Mesendoderm (in vitro differentiated cells): ENCODE measurements around the gene ROR1.
A peak's percentile ranks its signal among the peaks of the same experiment; 100 is the strongest.

ENCODE experiments used
- DNase-seq: peaks from one replicate; pipeline ENCODE4 v3.0.0; 2013
- H2AK5ac ChIP-seq: 2 replicates; pipeline ENCODE4 v1.6.1; 2013; ENCODE audit warnings: low read length, inconsistent platforms
- H2BK120ac ChIP-seq: 2 replicates; pipeline ENCODE4 v1.6.1; 2013; ENCODE audit warnings: low read depth, mild to moderate bottlenecking, low read length, moderate library complexity, mixed read lengths
- H2BK15ac ChIP-seq: replicated peaks from 2 replicates; pipeline ENCODE4 v1.6.1; 2013; ENCODE audit warnings: low read depth, mild to moderate bottlenecking, moderate library complexity
- H2BK5ac ChIP-seq: 2 replicates; pipeline ENCODE4 v1.6.1; 2013; ENCODE audit warnings: low read length, inconsistent platforms
- H3K18ac ChIP-seq: 2 replicates; pipeline ENCODE4 v1.6.1; 2013; ENCODE audit warnings: mild to moderate bottlenecking, low read length, mixed read lengths
- H3K23ac ChIP-seq: one replicate; pipeline ENCODE4 v1.6.1; 2013; ENCODE audit warnings: low read length
- H3K27ac ChIP-seq: 2 replicates; pipeline ENCODE4 v1.5.1; 2013; ENCODE audit warnings: low read depth, mild to moderate bottlenecking, inconsistent platforms, low read length, moderate library complexity
- H3K27me3 ChIP-seq: 2 replicates; pipeline ENCODE4 v1.6.1; 2013; ENCODE audit warnings: low read length, control low read depth, mild to moderate bottlenecking, inconsistent platforms; ENCODE audit not compliant: insufficient read depth, poor library complexity
- H3K36me3 ChIP-seq: 2 replicates; pipeline ENCODE4 v1.6.1; 2013; ENCODE audit warnings: low read length, inconsistent platforms; ENCODE audit not compliant: control insufficient read depth, insufficient read depth
- H3K4ac ChIP-seq: one replicate; pipeline ENCODE4 v1.6.1; 2013; ENCODE audit warnings: low read depth, mild to moderate bottlenecking, low read length, moderate library complexity
- H3K4me1 ChIP-seq: 2 replicates; pipeline ENCODE4 v1.6.1; 2013; ENCODE audit warnings: low read depth, low read length, inconsistent platforms; ENCODE audit not compliant: control insufficient read depth
- H3K4me2 ChIP-seq: 2 replicates; pipeline ENCODE4 v1.6.1; 2013; ENCODE audit warnings: low read length
- H3K4me3 ChIP-seq: 2 replicates; pipeline ENCODE4 v1.5.1; 2013; ENCODE audit warnings: mild to moderate bottlenecking, low read length
- H3K56ac ChIP-seq: one replicate; pipeline ENCODE4 v1.6.1; 2013; ENCODE audit warnings: low read length
- H3K79me1 ChIP-seq: 2 replicates; pipeline ENCODE4 v1.6.1; 2013; ENCODE audit warnings: low read length, inconsistent platforms
- H3K79me2 ChIP-seq: 2 replicates; pipeline ENCODE4 v1.6.1; 2013; ENCODE audit warnings: mild to moderate bottlenecking, low read length; ENCODE audit not compliant: control insufficient read depth, insufficient read depth
- H3K9ac ChIP-seq: 2 replicates; pipeline ENCODE4 v1.6.1; 2013; ENCODE audit warnings: low read length, inconsistent platforms
- H4K5ac ChIP-seq: one replicate; pipeline ENCODE4 v1.6.1; 2013; ENCODE audit warnings: low read length
- H4K8ac ChIP-seq: one replicate; pipeline ENCODE4 v1.6.1; 2013; ENCODE audit warnings: low read depth, mild to moderate bottlenecking, control low read depth, low read length, moderate library complexity
- WGBS: extraction: QIAGEN DNeasy Blood & Tissue Kit; methylation state at CpG from one replicate; pipeline ENCODE4 v1.1.7; 2013; ENCODE audit warnings: low lambda C conversion rate, missing lambda C conversion rate; ENCODE audit not compliant: insufficient coverage; ENCODE audit errors: extremely low coverage; 5-methylcytosine and 5-hydroxymethylcytosine counted together

ROR1 gene

GRCh38 chr1:63901094-63901493 lies 127.3 kb downstream of the ROR1 start:
- no peaks in the 10 kb centered on the region for H3K79me1 ChIP-seq
- H2BK15ac ChIP-seq, result no peak overlapping the region
- H2BK5ac ChIP-seq, result no peak overlapping the region
- no peak overlapping the region for H3K56ac ChIP-seq
- no peaks in the 10 kb centered on the region for H3K79me2 ChIP-seq
- no peak for DNase-seq
- no peak overlapping the region for H3K18ac ChIP-seq
- H3K27ac ChIP-seq, result no peak overlapping the region
- H3K4ac ChIP-seq, result no peak overlapping the region
- no peak overlapping the region for H2AK5ac ChIP-seq
- peaks cover 8% of the 10 kb centered on the region for H3K4me1 ChIP-seq
- no peak overlapping the region for H3K4me3 ChIP-seq
- no peaks in the 10 kb centered on the region for H3K27me3 ChIP-seq
- no peak overlapping the region for H4K5ac ChIP-seq
- no peak overlapping the region for H3K4me2 ChIP-seq
- no peak overlapping the region for H3K23ac ChIP-seq
- no peak overlapping the region for H3K9ac ChIP-seq
- no peaks in the 10 kb centered on the region for H3K36me3 ChIP-seq
- no peak overlapping the region for H2BK120ac ChIP-seq
- WGBS, result no CpG with 5 or more reads among the region's 6 CpGs
- no peak overlapping the region for H4K8ac ChIP-seq

DNA sequence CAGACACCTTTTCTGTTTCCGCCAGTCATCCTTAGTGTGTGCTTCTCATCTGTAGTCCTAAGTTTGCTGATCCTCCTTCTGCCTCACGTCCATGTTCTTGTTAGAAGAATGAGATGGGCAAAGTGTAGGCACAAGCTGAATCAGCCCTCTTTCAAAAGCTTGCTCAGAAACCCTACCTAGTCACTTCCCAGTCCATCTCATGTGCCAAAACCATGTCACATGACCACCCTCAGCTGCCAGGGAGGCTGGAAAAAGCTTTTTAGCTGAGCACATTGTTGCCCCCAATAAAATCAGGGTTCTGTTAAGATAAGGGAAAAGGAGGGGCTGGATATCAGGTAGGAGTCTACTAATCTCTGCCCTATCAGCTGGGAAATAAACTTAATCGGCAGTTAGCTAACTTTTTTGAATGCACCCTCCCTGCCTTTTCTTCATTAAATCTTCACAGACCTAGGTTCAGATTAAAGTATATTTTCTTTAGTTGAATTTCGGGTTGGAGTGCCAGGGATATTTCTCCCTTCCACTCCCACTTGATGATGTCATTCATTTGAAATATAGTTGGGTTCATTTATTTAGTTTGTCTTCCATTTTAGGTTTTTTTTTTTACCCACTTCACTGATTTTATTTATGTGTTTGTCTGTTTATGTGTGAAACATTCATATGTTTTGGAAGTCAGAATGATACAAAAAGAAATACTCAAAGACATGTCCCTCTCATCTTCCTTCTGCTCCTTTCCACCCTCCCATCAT lies 129.2 kb downstream of the ROR1 start:
- DNase-seq, result no peak
- H2BK5ac ChIP-seq, result no peak overlapping the region
- H3K79me2 ChIP-seq, result no peaks in the 10 kb centered on the region
- no peak overlapping the region for H2BK15ac ChIP-seq
- no peak overlapping the region for H3K4me3 ChIP-seq
- H3K79me1 ChIP-seq, result no peaks in the 10 kb centered on the region
- no peak overlapping the region for H3K23ac ChIP-seq
- H3K27ac ChIP-seq, result no peak overlapping the region
- H3K27me3 ChIP-seq, result no peaks in the 10 kb centered on the region
- H3K9ac ChIP-seq, result no peak overlapping the region
- no peak overlapping the region for H2AK5ac ChIP-seq
- H2BK120ac ChIP-seq, result no peak overlapping the region
- no peak overlapping the region for H3K4me2 ChIP-seq
- H3K4me1 ChIP-seq, result peaks cover 11% of the 10 kb centered on the region
- no peak overlapping the region for H3K4ac ChIP-seq
- H4K8ac ChIP-seq, result no peak overlapping the region
- no CpG with 5 or more reads among the region's 4 CpGs for WGBS
- peak overlapping the region; percentile 11 for H3K56ac ChIP-seq
- H3K36me3 ChIP-seq, result no peaks in the 10 kb centered on the region
- no peak overlapping the region for H4K5ac ChIP-seq
- no peak overlapping the region for H3K18ac ChIP-seq

- no peak overlapping the region for H3K4ac ChIP-seq
- no CpG with 5 or more reads among the region's 5 CpGs for WGBS
Observed at GRCh38 chr1:63903947-63904610, 130.3 kb downstream of the ROR1 start.

GRCh38 chr1:63904826-63905225 lies 131.0 kb downstream of the ROR1 start:
- DNase-seq, result peak; percentile 71
- Histone ChIP-seq H4K8ac (no peak overlapping the region), H4K5ac (no peak overlapping the region), H3K23ac (no peak overlapping the region), H3K79me1 (no peaks in the 10 kb centered on the region), H2BK5ac (no peak overlapping the region), H3K9ac (no peak overlapping the region), H2BK15ac (no peak overlapping the region), H3K4me1 (peaks cover 17% of the 10 kb centered on the region), H3K18ac (no peak overlapping the region), H2AK5ac (no peak overlapping the region), H3K36me3 (no peaks in the 10 kb centered on the region), H3K4me2 (no peak overlapping the region), H3K56ac (peak overlapping the region; percentile 46), H3K27ac (no peak overlapping the region), H3K79me2 (no peaks in the 10 kb centered on the region), H3K27me3 (no peaks in the 10 kb centered on the region), H3K4ac (no peak overlapping the region), H2BK120ac (no peak overlapping the region), H3K4me3 (no peak overlapping the region)
- WGBS, result no CpG with 5 or more reads among the region's 2 CpGs

More at GRCh38 chr1:63903947-63904610, 130.3 kb downstream of the ROR1 start:
- H3K79me2 ChIP-seq, result no peaks in the 10 kb centered on the region
- no peak overlapping the region for H3K56ac ChIP-seq
- no peak overlapping the region for H2BK15ac ChIP-seq
- no peaks in the 10 kb centered on the region for H3K36me3 ChIP-seq
- no peak overlapping the region for H3K4me3 ChIP-seq
- H2AK5ac ChIP-seq, result no peak overlapping the region
- H3K27me3 ChIP-seq, result no peaks in the 10 kb centered on the region
- no peak overlapping the region for H3K18ac ChIP-seq
- no peak overlapping the region for H3K23ac ChIP-seq
- no peak overlapping the region for H2BK5ac ChIP-seq
- no peak overlapping the region for H3K27ac ChIP-seq
- H2BK120ac ChIP-seq, result no peak overlapping the region
- no peak overlapping the region for H4K8ac ChIP-seq
- H3K9ac ChIP-seq, result no peak overlapping the region
- H4K5ac ChIP-seq, result no peak overlapping the region
- DNase-seq, result no peak
- no peaks in the 10 kb centered on the region for H3K79me1 ChIP-seq
- peaks cover 17% of the 10 kb centered on the region for H3K4me1 ChIP-seq
- H3K4me2 ChIP-seq, result no peak overlapping the region

DNA sequence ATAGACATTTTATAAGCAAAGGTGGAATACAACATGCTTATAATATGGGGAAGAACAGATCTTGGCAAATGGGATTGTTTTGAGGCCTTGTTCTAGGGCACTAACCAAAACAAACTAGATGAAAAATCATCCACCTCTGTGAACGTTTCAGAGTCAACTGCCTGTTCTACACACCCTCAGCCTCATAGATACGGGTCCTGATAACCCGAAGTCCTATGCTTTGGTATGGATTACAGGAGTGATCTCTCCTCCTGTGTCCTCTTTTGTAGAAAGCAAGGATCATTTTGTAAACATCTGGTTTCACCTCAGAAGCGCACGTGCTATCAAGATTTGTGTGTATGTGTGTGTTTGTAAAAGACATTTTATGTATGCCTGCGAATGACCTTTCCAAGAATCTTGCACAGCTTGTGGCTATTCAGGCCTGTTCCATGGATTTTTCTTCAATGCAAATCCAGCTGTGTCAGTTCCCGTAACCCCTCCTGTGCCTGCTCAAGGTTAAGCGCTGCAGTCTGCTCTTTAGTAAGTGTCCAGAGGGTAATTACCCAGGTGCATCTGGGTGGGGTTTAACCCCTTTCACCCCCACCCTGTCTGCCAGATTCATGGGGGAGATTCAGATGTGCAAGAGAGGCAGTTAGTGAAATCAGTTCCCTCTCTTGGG lies 132.4 kb downstream of the ROR1 start:
- H2BK15ac ChIP-seq, result no peak overlapping the region
- H3K36me3 ChIP-seq, result no peaks in the 10 kb centered on the region
- no peak overlapping the region for H3K4me3 ChIP-seq
- DNase-seq, result no peak
- no peak overlapping the region for H2BK5ac ChIP-seq
- no peak overlapping the region for H3K9ac ChIP-seq
- H3K79me2 ChIP-seq, result no peaks in the 10 kb centered on the region
- peaks cover 17% of the 10 kb centered on the region for H3K4me1 ChIP-seq
- H2BK120ac ChIP-seq, result no peak overlapping the region
- no peak overlapping the region for H3K56ac ChIP-seq
- H3K27ac ChIP-seq, result no peak overlapping the region
- no peaks in the 10 kb centered on the region for H3K79me1 ChIP-seq
- WGBS, result no CpG with 5 or more reads among the region's 8 CpGs
- H3K18ac ChIP-seq, result no peak overlapping the region
- no peaks in the 10 kb centered on the region for H3K27me3 ChIP-seq
- H2AK5ac ChIP-seq, result no peak overlapping the region
- H4K8ac ChIP-seq, result no peak overlapping the region
- no peak overlapping the region for H3K23ac ChIP-seq
- H4K5ac ChIP-seq, result no peak overlapping the region
- H3K4me2 ChIP-seq, result no peak overlapping the region
- no peak overlapping the region for H3K4ac ChIP-seq
